HepG2 (cell line): ENCODE results near the gene ASB3. TPM values are rescaled to one million over a fixed set of nuclear protein-coding genes. Genes with fewer than 3 reads are reported as not detected.

Source experiments
- ATAC-seq: fragments of 200-7000 bp; cut with Tn5 transposase; 3 replicates; pipeline ENCODE4 v1.9.1; 2020; ENCODE audit warnings: mild to moderate bottlenecking, moderate library complexity
- BruUV-seq: library from RNA; stranded (reverse); fragments of 400-500 nt; replicated peaks from 2 replicates; lab custom pipeline; 2021; lab: Mats Ljungman, UMichigan
- CTCF ChIA-PET: fragments of 300-600 bp; formaldehyde crosslinking; extraction: SDS; loops from one replicate; lab custom pipeline; 2021; ENCODE audit warnings: low total read pairs, inconsistent platforms, low intra/inter-chr PET ratio; lab: Yijun Ruan, JAX
- POLR2A ChIA-PET: fragments of 350-600 bp; sonication (Branson Sonifier 250); formaldehyde crosslinking; loops from one replicate; lab custom pipeline; 2020; ENCODE audit warnings: antibody characterized with exemption, inconsistent platforms; lab: Yijun Ruan, JAX
- DNase-seq: peaks from one replicate; pipeline ENCODE4 v3.0.0-alpha.2; 2015; ENCODE audit warnings: low spot score
- FAIRE-seq: peaks from 3 replicates; lab custom pipeline; 2011; peaks lifted over from hg19 to GRCh38; lab: Jason Lieb, UNC
- H2AFZ ChIP-seq: one replicate; pipeline ENCODE4 v1.6.1; 2011; ENCODE audit warnings: low read length, inconsistent platforms
- H3K27ac ChIP-seq: fragments of 300-600 bp; 3 replicates; pipeline ENCODE4 v1.8.0; 2011; ENCODE audit warnings: mixed run types, mild to moderate bottlenecking, mixed read lengths, low read length, inconsistent platforms; ENCODE audit not compliant: insufficient read depth; ENCODE audit errors: extremely low read length
- H3K27me3 ChIP-seq, 2 experiments: fragments of 200-600 bp in 1 of 2; 2 replicates in 1 of 2; 3 replicates in 1 of 2; pipeline versions ENCODE4 v1.6.0 to v1.8.0; 2011; ENCODE audit warnings: low read length in 2 of 2, mild to moderate bottlenecking in 2 of 2, moderate library complexity in 2 of 2, inconsistent platforms in 1 of 2; ENCODE audit not compliant: insufficient read depth in 2 of 2, control insufficient read depth in 1 of 2
- H3K36me3 ChIP-seq, 2 experiments: fragments of 200-600 bp in 1 of 2; replicated peaks in 1 of 2; 2 replicates in 1 of 2; 3 replicates in 1 of 2; pipeline versions ENCODE4 v1.5.1 to v1.8.0; 2011; ENCODE audit warnings: low read length in 2 of 2, inconsistent platforms in 1 of 2; ENCODE audit not compliant: insufficient read depth in 2 of 2, control insufficient read depth in 1 of 2
- H3K4me1 ChIP-seq: 2 replicates; pipeline ENCODE4 v1.5.1; 2012; ENCODE audit warnings: low read length, inconsistent platforms; ENCODE audit not compliant: insufficient read depth
- H3K4me2 ChIP-seq: 2 replicates; pipeline ENCODE4 v1.6.0; 2011; ENCODE audit warnings: low read depth, low read length, inconsistent platforms
- H3K4me3 ChIP-seq, 3 experiments: fragments of 200-600 bp in 1 of 3; sonication (generic), shearing (Covaris generic) in 1 of 3; replicated peaks in 1 of 3; 2 replicates each; pipeline ENCODE4 v1.5.1; 2011 to 2016; ENCODE audit warnings: low read length in 3 of 3, inconsistent platforms in 2 of 3, low read depth in 2 of 3, mild to moderate bottlenecking in 2 of 3, control low read depth in 1 of 3, mixed read lengths in 1 of 3; ENCODE audit not compliant: insufficient read depth in 1 of 3
- H3K79me2 ChIP-seq: one replicate; pipeline ENCODE4 v1.6.1; 2011; ENCODE audit warnings: low read length, inconsistent platforms; ENCODE audit not compliant: insufficient read depth
- H3K9ac ChIP-seq: 2 replicates; pipeline ENCODE4 v1.6.0; 2011; ENCODE audit warnings: mild to moderate bottlenecking, low read depth, low read length, inconsistent platforms; ENCODE audit not compliant: insufficient read depth
- H3K9me3 ChIP-seq: 2 replicates; pipeline ENCODE4 v1.5.1; 2012; ENCODE audit warnings: mild to moderate bottlenecking, low read length
- H4K20me1 ChIP-seq: 2 replicates; pipeline ENCODE4 v1.6.0; 2011; ENCODE audit warnings: inconsistent platforms, mild to moderate bottlenecking, low read length, moderate library complexity; ENCODE audit not compliant: insufficient read depth
- CHD4 ChIP-seq: fragments of 200-600 bp; sonication (generic); IDR thresholded peaks from 2 replicates; pipeline ENCODE4 v1.7.0; 2017; ENCODE audit warnings: mild to moderate bottlenecking, low read length, borderline replicate concordance
- CREB1 ChIP-seq, 2 experiments: fragments of 450-650 bp in 1 of 2; IDR thresholded peaks; 2 replicates each; pipeline ENCODE4 v1.6.1; 2016 to 2017; ENCODE audit warnings: control low read depth in 1 of 2, mild to moderate bottlenecking in 1 of 2, missing compliant biosample characterization in 1 of 2, missing genetic modification characterization in 1 of 2
- MYC ChIP-seq: sonication (generic); formaldehyde crosslinking; IDR thresholded peaks from 2 replicates; pipeline ENCODE4 v1.9.0; 2021; ENCODE audit warnings: missing genetic modification reagents, borderline replicate concordance
- RNF2 ChIP-seq: fragments of 450-650 bp; conservative IDR thresholded peaks from 2 replicates; pipeline ENCODE4 v1.6.1; 2016; ENCODE audit warnings: low read depth
- ZMYM4 ChIP-seq: sonication (generic); formaldehyde crosslinking; IDR thresholded peaks from 2 replicates; pipeline ENCODE4 v1.8.1; 2023; ENCODE audit warnings: mild to moderate bottlenecking, missing genetic modification reagents
- ZNF660 ChIP-seq: sonication (generic); formaldehyde crosslinking; IDR thresholded peaks from 2 replicates; pipeline ENCODE4 v1.5.1; 2020; ENCODE audit warnings: mild to moderate bottlenecking, low read depth, missing genetic modification reagents, borderline replicate concordance
- WGBS: methylation state at CpG from one replicate; pipeline ENCODE4 v1.1.6; 2017; ENCODE audit warnings: low lambda C conversion rate; 5-methylcytosine and 5-hydroxymethylcytosine counted together
- in situ Hi-C: cut with HindIII; loops from 2 replicates; pipeline ENCODE4 v1.10.0; 2017; ENCODE audit warnings: low pct_unique_long_range_greater_than_20kb; ENCODE audit not compliant: extremely low pct_ligation_motif_present
- intact Hi-C: fragments of 100-400 bp; cut with micrococcal nuclease; formaldehyde crosslinking; loops from one replicate; pipeline ENCODE4 v1.10.0; 2022; ENCODE audit not compliant: unreplicated experiment
- polyA plus RNA-seq, 8 experiments: library from polyadenylated mRNA; depleted of rRNA in 3 of 8; stranded (reverse) in 7 of 8; unstranded in 1 of 8; fragments of >200 nt; fragmentation: Illumina TruSeq in 4 of 8; extraction: Trizol in 4 of 8; gene quantifications; 2 replicates each; pipeline versions ENCODE4 v1.2.1 to v1.2.3, GENCODE V29; 2011 to 2016; ENCODE audit warnings: low read depth in 4 of 8, missing spikeins in 1 of 8, mixed read lengths in 1 of 8; ENCODE audit not compliant: insufficient read depth in 1 of 8
- total RNA-seq, 5 experiments: library from RNA; depleted of rRNA; stranded (reverse); fragments of >200 nt; fragmentation: Illumina TruSeq; extraction: Trizol; gene quantifications; 2 replicates each; pipeline ENCODE4 v1.2.3, GENCODE V29; 2016; ENCODE audit warnings: low read depth in 1 of 5
- TF ChIP-seq, protein P1 (sequence below): sonication (generic); formaldehyde crosslinking; conservative IDR thresholded peaks from 2 replicates; pipeline ENCODE4 v1.8.1; 2023; ENCODE audit warnings: missing genetic modification reagents
- TF ChIP-seq, protein P2 (sequence below): sonication (generic); formaldehyde crosslinking; IDR thresholded peaks from 2 replicates; pipeline ENCODE4 v1.5.0; 2020; ENCODE audit warnings: mild to moderate bottlenecking, missing genetic modification reagents, borderline replicate concordance

ASB3 gene
- total and polyA plus RNA-seq, 2 of the 13 experiments (the other 11 are each of a cell fraction or from before 2014, with no cell fraction given) = 40.1 to 41.8 TPM

DNA sequence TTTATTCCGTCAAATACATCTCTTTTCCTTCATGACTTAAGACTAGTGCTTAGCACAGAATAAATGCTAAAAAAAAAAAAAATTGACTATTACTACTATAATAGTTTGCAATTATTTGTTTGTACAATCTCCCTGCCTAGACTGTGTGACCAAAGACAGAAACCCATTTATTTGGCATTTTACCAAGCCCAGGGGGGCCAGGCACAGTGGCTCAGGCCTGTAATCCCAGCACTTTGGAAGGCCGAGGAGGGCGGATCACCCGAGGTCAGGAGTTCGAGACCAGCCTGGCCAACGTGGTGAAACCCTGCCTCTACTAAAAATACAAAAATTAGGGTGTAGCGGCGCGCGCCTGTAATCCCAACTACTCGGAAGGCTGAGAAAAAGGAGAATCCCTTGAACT is 1.4 kb downstream of the ASB3 start:
- DNase-seq (no peak), FAIRE-seq (no peak), ATAC-seq (no peak)
- BruUV-seq = no TSS peak
- Histone ChIP-seq H3K9ac (peak overlapping the region; percentile 90), H3K27me3 (peaks cover 0 to 6% of the 10 kb centered on the region in 2 experiments; a peak in 1 of 5 replicates), H3K79me2 (peaks cover 93% of the 10 kb centered on the region), H3K4me2 (peak overlapping the region; percentile 87), H3K27ac (peak overlapping the region; percentile 83), H4K20me1 (no peaks in the 10 kb centered on the region), H3K4me1 (peaks cover 53% of the 10 kb centered on the region), H3K36me3 (peaks cover 6 to 12% of the 10 kb centered on the region in 2 experiments; a peak in 4 of 5 replicates), H3K9me3 (no peaks in the 10 kb centered on the region), H2AFZ (no peak overlapping the region), H3K4me3 (peak overlapping the region; percentile 72 to 98 (median 95))
- intact Hi-C loops (no loop called here), in situ Hi-C loops (no loop called here)
- ChIA-PET CTCF (no interaction called here), POLR2A (interaction anchor here (1.4 to 4.8 kb wide), 2 partner anchors 16 to 186 kb away, joined by 5 to 53 read pairs; partner anchors contain the start of genes CHAC2 and PSME4)
- 51% methylated on average over 11 of the region's 11 CpGs for WGBS
- TF ChIP-seq CHD4 (peak; percentile 31; the same call in 1 of the 2 replicates), ZMYM4 (CRISPR knock-in tag) (0 out of 2 replicates have a peak, but pooled peaks have one; percentile 19), CREB1 (IDR thresholded peaks at IDR 0.05) (no peak), CREB1 (CRISPR knock-in tag; IDR thresholded peaks at IDR 0.05) (0 out of 2 replicates have a peak, but pooled peaks have one; percentile 16), RNF2 (no peak), ZNF660 (CRISPR knock-in tag) (no peak), MYC (no peak)
- TF ChIP-seq, protein P1, sequence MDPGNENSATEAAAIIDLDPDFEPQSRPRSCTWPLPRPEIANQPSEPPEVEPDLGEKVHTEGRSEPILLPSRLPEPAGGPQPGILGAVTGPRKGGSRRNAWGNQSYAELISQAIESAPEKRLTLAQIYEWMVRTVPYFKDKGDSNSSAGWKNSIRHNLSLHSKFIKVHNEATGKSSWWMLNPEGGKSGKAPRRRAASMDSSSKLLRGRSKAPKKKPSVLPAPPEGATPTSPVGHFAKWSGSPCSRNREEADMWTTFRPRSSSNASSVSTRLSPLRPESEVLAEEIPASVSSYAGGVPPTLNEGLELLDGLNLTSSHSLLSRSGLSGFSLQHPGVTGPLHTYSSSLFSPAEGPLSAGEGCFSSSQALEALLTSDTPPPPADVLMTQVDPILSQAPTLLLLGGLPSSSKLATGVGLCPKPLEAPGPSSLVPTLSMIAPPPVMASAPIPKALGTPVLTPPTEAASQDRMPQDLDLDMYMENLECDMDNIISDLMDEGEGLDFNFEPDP (CRISPR knock-in tag) = 0 out of 2 replicates have a peak, but pooled peaks have one; percentile 44
- TF ChIP-seq, protein P2, sequence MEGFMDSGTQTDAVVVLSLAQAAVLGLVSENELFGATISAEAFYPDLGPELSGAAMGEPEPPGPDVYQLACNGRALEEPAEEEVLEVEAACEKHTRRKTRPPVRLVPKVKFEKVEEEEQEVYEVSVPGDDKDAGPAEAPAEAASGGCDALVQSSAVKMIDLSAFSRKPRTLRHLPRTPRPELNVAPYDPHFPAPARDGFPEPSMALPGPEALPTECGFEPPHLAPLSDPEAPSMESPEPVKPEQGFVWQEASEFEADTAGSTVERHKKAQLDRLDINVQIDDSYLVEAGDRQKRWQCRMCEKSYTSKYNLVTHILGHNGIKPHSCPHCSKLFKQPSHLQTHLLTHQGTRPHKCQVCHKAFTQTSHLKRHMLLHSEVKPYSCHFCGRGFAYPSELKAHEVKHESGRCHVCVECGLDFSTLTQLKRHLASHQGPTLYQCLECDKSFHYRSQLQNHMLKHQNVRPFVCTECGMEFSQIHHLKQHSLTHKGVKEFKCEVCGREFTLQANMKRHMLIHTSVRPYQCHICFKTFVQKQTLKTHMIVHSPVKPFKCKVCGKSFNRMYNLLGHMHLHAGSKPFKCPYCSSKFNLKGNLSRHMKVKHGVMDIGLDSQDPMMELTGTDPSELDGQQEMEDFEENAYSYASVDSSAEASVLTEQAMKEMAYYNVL (CRISPR knock-in tag) = no peak
